Common myeloid progenitor, CD34-positive (primary cell): ENCODE measurements around the gene EIF4A3.

ENCODE experiments used
- CTCF ChIA-PET: fragments of 350-600 bp; sonication (Branson Sonifier 250); formaldehyde crosslinking; loops from one replicate; lab custom pipeline; 2021; ENCODE audit warnings: antibody characterized with exemption; lab: Charles Lee
- POLR2A ChIA-PET: fragments of 350-600 bp; sonication (Branson Sonifier 250); formaldehyde crosslinking; loops from one replicate; lab custom pipeline; 2021; ENCODE audit warnings: antibody characterized with exemption; lab: Charles Lee
- DNase-seq, 3 donors: peaks; one replicate each; pipeline versions ENCODE4 v3.0.0 to v3.0.0-alpha.2; 2013
- H3K27ac ChIP-seq, 2 experiments: 1 replicate in 1 of 2; 2 replicates in 1 of 2; pipeline ENCODE4 v1.7.0; 2013; ENCODE audit warnings: inconsistent platforms in 2 of 2, low read length in 2 of 2, mild to moderate bottlenecking in 2 of 2, low read depth in 1 of 2, moderate library complexity in 1 of 2; ENCODE audit not compliant: severe bottlenecking in 2 of 2, insufficient read depth in 1 of 2, poor library complexity in 1 of 2
- H3K27me3 ChIP-seq, 5 experiments: replicated peaks in 2 of 5; 1 replicate in 3 of 5; 2 replicates in 2 of 5; pipeline versions ENCODE4 v1.6.1 to v1.7.0; 2013; ENCODE audit warnings: low read length in 4 of 5, mild to moderate bottlenecking in 2 of 5, moderate library complexity in 2 of 5, inconsistent platforms in 1 of 5; ENCODE audit not compliant: insufficient read depth in 5 of 5, control insufficient read depth in 4 of 5
- H3K36me3 ChIP-seq, 4 experiments: 1 replicate in 2 of 4; 2 replicates in 2 of 4; pipeline versions ENCODE4 v1.6.1 to v1.7.0; 2013; ENCODE audit warnings: low read length in 3 of 4, control low read depth in 1 of 4, mild to moderate bottlenecking in 1 of 4; ENCODE audit not compliant: control insufficient read depth in 4 of 4, insufficient read depth in 4 of 4
- H3K4me1 ChIP-seq, 4 experiments: 1 replicate in 3 of 4; 2 replicates in 1 of 4; pipeline versions ENCODE4 v1.6.1 to v1.7.1; 2013; ENCODE audit warnings: low read length in 3 of 4, mild to moderate bottlenecking in 3 of 4, control low read depth in 1 of 4, inconsistent platforms in 1 of 4, moderate library complexity in 1 of 4; ENCODE audit not compliant: control insufficient read depth in 4 of 4, insufficient read depth in 4 of 4; ENCODE audit errors: control extremely low read depth in 1 of 4
- H3K4me3 ChIP-seq, 7 experiments: 1 replicate in 4 of 7; 2 replicates in 3 of 7; pipeline versions ENCODE4 v1.5.1 to v1.7.0; 2013; ENCODE audit warnings: mild to moderate bottlenecking in 7 of 7, low read length in 6 of 7, moderate library complexity in 6 of 7, inconsistent platforms in 2 of 7, low read depth in 2 of 7, control low read depth in 1 of 7; ENCODE audit not compliant: insufficient read depth in 4 of 7, control insufficient read depth in 1 of 7; ENCODE audit errors: extremely low read depth in 1 of 7
- H3K9me3 ChIP-seq, 5 experiments: 1 replicate in 4 of 5; 2 replicates in 1 of 5; pipeline versions ENCODE4 v1.6.1 to v1.7.1; 2013; ENCODE audit warnings: low read length in 4 of 5, mild to moderate bottlenecking in 2 of 5, inconsistent platforms in 1 of 5, low read depth in 1 of 5, moderate library complexity in 1 of 5; ENCODE audit not compliant: control insufficient read depth in 4 of 5, insufficient read depth in 2 of 5; ENCODE audit errors: control extremely low read depth in 1 of 5
- WGBS: methylation state at CpG from one replicate; pipeline ENCODE4 v1.1.5; 2013; ENCODE audit not compliant: insufficient coverage; 5-methylcytosine and 5-hydroxymethylcytosine counted together

EIF4A3 gene

DNA sequence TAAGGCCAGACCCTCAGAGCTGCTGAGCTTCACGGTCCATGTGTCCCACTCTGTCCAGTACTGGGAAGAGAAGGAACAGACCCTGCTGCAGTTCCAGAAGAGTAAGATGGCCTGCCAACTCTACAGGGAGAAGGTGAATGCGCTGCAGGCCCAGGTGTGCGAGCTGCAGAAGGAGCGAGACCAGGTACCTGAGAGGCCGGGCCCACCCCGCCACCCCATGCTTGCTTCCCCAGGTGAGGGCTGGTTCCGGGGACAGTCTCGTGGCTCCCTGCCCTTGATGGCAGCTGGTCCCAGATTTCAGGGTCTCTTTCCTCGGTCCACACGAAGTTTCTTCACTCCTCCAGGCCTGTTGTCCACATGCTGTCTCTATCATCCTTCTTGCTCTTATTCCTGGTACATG lies 43.8 kb upstream of the EIF4A3 start:
- H3K27ac ChIP-seq: no peak overlapping the region
- H3K36me3 ChIP-seq: no peaks in the 10 kb centered on the region
- H3K4me1 ChIP-seq: peaks cover 0 to 9% (median 2%) of the 10 kb centered on the region in 4 experiments
- no peak for DNase-seq
- no peak overlapping the region for H3K4me3 ChIP-seq
- ChIA-PET POLR2A (interaction anchor here (0.5 kb wide), 1 partner anchor 1763 kb away, joined by 3 read pairs; no protein-coding TSS in a partner anchor), CTCF (interaction anchor here (1.0 to 1.3 kb wide), 3 partner anchors 12 to 171 kb away, joined by 3 to 4 read pairs (median 3); no protein-coding TSS in a partner anchor)
- WGBS: 96% methylated on average over 10 of the region's 10 CpGs
- H3K27me3 ChIP-seq: peaks cover 0 to 9% (median 3%) of the 10 kb centered on the region in 5 experiments
- H3K9me3 ChIP-seq: no peaks in the 10 kb centered on the region

- DNase-seq: no peak
- no peaks in the 10 kb centered on the region for H3K36me3 ChIP-seq
- H3K27ac ChIP-seq: no peak overlapping the region
- no peaks in the 10 kb centered on the region for H3K9me3 ChIP-seq
- WGBS: 95% methylated on average over 12 of the region's 23 CpGs
- peaks cover 0 to 9% (median 2%) of the 10 kb centered on the region in 4 experiments for H3K4me1 ChIP-seq
- POLR2A ChIA-PET: no interaction called here
- peaks cover 0 to 8% (median 3%) of the 10 kb centered on the region in 5 experiments for H3K27me3 ChIP-seq
- CTCF ChIA-PET: interaction anchor here (1.1 kb wide), 1 partner anchor 13 kb away, joined by 3 read pairs; no protein-coding TSS in a partner anchor
- no peak overlapping the region for H3K4me3 ChIP-seq
These were observed 42.7 kb upstream of the EIF4A3 start for GRCh38 chr17:80189611-80190010.

GRCh38 chr17:80187515-80187941 lies 40.6 kb upstream of the EIF4A3 start:
- H3K36me3 ChIP-seq: no peaks in the 10 kb centered on the region
- ChIA-PET POLR2A (no interaction called here), CTCF (interaction anchor here (0.8 kb wide), 1 partner anchor 11 kb away, joined by 3 read pairs; no protein-coding TSS in a partner anchor)
- no peak for DNase-seq
- H3K4me3 ChIP-seq: no peak overlapping the region
- no peak overlapping the region for H3K27ac ChIP-seq
- 100% methylated on average over 4 of the region's 18 CpGs for WGBS
- H3K27me3 ChIP-seq: peaks cover 0 to 6% (median 0%) of the 10 kb centered on the region in 5 experiments
- no peaks in the 10 kb centered on the region for H3K9me3 ChIP-seq
- peaks cover 0 to 9% (median 2%) of the 10 kb centered on the region in 4 experiments for H3K4me1 ChIP-seq

DNA sequence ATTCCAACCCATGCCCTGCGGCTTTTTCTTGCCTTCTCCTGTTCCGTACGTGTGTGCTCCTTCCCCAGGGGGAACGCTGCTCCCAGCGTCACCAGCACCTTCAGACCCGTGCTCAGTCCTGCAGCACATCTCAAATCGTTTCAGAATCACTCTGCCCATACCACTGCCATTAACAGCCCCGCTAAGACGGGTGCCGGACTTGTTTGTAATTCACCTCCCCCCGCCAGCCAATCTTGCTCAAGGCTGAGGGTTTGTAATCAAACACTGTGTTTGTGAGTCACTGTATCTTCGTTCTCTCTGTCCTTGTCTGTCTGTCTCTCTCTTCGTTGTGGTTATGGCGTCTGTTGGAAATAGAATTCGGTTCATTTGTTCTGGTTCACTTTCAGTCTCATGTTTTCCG lies 40.2 kb upstream of the EIF4A3 start:
- peaks cover 0 to 7% (median 2%) of the 10 kb centered on the region in 4 experiments for H3K4me1 ChIP-seq
- H3K4me3 ChIP-seq: no peak overlapping the region
- H3K27me3 ChIP-seq: peaks cover 0 to 3% (median 0%) of the 10 kb centered on the region in 5 experiments
- CTCF ChIA-PET: interaction anchor here (0.8 to 1.0 kb wide), 2 partner anchors 8 to 12 kb away, joined by 3 read pairs; no protein-coding TSS in a partner anchor
- WGBS: 98% methylated on average over 15 of the region's 16 CpGs
- H3K9me3 ChIP-seq: no peaks in the 10 kb centered on the region
- H3K27ac ChIP-seq: no peak overlapping the region
- no peaks in the 10 kb centered on the region for H3K36me3 ChIP-seq
- no peak for DNase-seq
- POLR2A ChIA-PET: no interaction called here

- ChIA-PET POLR2A (interaction anchor here (0.7 kb wide), 1 partner anchor 471 kb away, joined by 3 read pairs; no protein-coding TSS in a partner anchor), CTCF (interaction anchor here (1.0 kb wide), 1 partner anchor 9 kb away, joined by 3 read pairs; no protein-coding TSS in a partner anchor)
- Histone ChIP-seq H3K9me3 (no peaks in the 10 kb centered on the region), H3K4me1 (no peaks in the 10 kb centered on the region), H3K36me3 (no peaks in the 10 kb centered on the region), H3K27me3 (no peaks in the 10 kb centered on the region), H3K27ac (no peak overlapping the region), H3K4me3 (no peak overlapping the region)
- WGBS: 98% methylated on average over 9 of the region's 9 CpGs
- DNase-seq: no peak
These were observed 39.0 kb upstream of the EIF4A3 start for GRCh38 chr17:80185968-80186367.

DNA sequence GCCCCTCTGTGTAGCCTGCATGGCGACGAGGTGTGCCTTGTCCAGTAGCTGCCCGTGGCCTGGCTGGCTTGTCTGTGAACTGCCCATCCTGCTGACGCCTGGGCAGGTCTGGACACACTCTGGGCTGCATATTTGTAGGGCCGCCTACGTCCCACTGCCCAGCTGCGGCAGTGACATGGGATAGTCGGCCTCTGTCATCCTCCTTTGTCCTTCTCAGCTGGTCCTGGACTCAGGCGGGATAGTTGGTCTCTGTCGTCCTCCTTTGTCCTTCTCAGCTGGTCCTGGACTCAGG lies 37.4 kb upstream of the EIF4A3 start:
- Histone ChIP-seq H3K4me1 (no peaks in the 10 kb centered on the region), H3K27ac (no peak overlapping the region), H3K36me3 (no peaks in the 10 kb centered on the region), H3K27me3 (peaks cover 0 to 9% (median 0%) of the 10 kb centered on the region in 5 experiments), H3K9me3 (no peaks in the 10 kb centered on the region), H3K4me3 (no peak overlapping the region)
- no peak for DNase-seq
- POLR2A ChIA-PET: no interaction called here
- CTCF ChIA-PET: interaction anchor here (1.6 kb wide), 1 partner anchor 11 kb away, joined by 6 read pairs; no protein-coding TSS in a partner anchor
- 95% methylated on average over 7 of the region's 10 CpGs for WGBS

DNA sequence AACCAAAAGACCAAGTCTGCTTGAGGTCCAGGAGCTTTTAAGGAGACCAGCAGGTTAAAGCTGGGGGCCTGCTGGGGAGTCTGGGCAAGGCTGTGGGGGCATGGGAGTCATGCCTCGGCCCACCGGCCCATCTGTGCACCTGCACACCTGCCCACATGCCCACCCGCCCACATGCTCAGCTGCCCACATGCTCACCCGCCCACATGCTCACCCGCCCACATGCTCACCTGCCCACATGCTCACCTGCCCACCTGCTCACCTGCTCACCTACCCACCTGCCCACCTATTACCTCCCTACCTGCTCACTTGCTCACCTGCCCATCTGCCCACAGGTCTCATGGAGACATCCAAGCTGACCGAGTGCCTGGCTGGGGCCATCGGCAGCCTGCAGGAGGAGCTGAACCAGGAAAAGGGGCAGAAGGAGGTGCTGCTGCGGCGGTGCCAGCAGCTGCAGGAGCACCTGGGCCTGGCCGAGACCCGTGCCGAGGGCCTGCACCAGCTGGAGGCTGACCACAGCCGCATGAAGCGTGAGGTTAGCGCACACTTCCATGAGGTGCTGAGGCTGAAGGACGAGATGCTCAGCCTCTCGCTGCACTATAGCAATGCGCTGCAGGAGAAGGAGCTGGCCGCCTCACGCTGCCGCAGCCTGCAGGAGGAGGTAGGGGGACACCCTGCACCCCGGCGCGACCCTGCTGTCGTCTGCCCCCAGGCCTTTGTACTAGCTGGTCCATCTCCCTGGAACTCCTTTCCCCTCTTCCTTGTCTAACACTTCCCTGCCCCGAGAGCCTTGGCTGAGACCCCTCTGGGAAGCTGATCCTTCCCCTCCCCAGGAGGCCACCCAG lies 36.9 kb upstream of the EIF4A3 start:
- H3K4me1 ChIP-seq: no peaks in the 10 kb centered on the region
- DNase-seq: no peak
- H3K27me3 ChIP-seq: peaks cover 0 to 10% (median 0%) of the 10 kb centered on the region in 5 experiments
- no peaks in the 10 kb centered on the region for H3K36me3 ChIP-seq
- no peaks in the 10 kb centered on the region for H3K9me3 ChIP-seq
- CTCF ChIA-PET: interaction anchor here (1.6 kb wide), 1 partner anchor 11 kb away, joined by 6 read pairs; no protein-coding TSS in a partner anchor
- 97% methylated on average over 17 of the region's 26 CpGs for WGBS
- no peak overlapping the region for H3K4me3 ChIP-seq
- no peak overlapping the region for H3K27ac ChIP-seq
- POLR2A ChIA-PET: no interaction called here
